ENCODE results near the gene ATP5F1A.

Gene ATP5F1A

DNA sequence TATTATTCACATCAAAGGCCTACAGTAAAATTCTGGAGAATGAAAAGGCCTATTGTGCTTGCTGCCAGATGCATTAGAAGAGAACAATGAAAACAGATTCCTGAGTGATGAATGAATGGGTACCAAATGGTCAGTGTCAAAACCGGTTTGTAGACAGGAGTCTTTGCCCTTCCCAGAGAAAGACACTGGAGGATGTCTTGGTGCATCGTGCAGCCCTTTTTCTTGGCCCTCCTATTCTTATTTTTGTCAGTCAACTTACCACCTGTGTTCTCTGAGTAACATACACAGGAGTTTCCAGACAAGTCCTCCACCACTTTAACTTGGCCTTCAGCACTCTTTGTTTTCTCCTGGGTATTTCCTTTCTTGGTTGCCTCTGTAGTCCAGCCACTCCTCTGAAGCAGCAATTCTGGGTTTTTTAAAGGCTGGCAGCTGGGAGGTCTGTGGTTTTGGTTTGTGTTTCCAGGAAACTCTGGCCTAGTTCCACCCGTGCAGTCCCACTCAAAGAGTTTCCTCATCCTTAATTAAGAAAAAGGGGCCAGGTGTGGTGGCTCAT, 55.4 kb downstream of the ATP5F1A start:
- DNase-seq = no peak

GRCh38 chr18:46040747-46041104, 57.4 kb downstream of the ATP5F1A start:
- no peak for DNase-seq

DNA sequence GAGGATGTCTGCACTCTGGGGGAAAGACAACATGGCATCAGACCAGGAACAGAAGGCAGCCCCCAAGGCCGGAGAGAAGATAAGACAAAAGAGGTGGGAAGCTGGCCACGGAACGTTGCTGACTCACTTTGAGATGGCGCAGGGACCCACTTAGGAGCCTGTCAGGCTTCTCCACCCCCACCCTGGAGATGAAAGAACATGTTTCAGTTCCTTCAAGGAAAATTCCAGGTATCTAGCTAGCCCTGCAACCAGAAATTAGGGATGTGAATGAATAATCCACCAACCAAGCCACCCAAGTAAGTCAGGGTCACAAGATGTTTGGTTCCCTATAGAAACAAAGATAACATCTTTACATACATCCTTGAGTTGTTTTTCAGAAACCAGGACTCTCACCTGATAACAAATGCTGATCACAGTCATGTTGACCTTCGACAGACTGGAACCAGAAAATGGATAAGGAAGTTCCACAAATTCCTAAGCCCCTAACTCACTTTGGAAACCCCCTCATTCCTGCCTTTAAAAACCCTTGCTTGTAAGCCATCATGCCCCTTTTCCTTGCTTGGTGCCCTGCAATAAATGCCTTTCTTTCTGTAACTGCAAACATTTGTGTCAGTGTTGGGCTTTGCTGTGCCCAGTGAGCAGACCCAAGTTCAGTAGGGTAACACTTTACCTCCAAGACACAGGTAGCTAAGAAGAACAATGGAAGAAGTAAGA, 57.9 kb downstream of the ATP5F1A start:
- DNase-seq = no peak

GRCh38 chr18:46037512-46038305, 60.4 kb downstream of the ATP5F1A start:
- no peak for DNase-seq

DNA sequence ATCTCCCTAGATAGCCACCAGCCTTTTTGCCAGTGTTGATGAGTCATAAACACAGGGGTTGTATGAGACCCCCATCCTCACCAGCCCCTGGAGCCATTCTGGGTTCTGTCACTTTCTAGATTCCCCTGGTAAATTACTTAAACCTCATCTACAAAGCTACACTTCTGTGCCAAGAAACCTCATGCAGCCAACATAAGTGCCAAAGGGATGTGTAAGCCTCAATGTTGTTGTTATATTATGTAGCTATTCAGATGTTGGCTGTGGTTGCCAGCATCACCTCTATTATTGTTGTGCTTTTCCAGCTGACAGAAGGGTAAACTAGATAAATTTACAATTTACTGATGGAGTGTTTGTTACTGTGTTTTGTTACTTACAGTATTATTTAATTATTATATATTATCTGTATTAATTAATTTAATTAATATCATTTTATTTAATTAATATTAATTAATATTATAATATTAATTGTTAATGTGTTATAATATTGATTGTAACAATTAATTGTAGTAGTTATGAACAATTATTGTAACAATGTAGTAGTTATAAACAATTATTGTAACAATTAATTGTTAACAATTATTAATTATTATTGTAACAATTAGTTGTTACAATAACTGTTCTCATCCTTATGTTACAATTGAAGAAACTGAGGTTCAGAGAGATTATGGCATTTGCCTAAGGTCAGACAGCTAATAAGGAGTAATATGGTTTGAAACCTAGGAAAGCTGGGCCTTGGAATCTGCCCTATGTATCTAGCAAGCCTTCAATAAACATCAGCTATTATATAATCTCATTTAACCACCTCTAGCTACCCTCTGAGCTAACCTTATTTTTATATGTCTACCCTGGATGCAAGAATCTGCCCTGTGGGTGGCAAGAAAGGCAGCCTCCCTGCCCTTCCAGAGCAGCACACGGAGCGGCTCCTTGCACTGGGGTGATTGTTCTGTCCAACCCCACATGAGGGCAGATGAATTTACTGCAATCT, 62.1 kb downstream of the ATP5F1A start:
- no peak for DNase-seq

DNA sequence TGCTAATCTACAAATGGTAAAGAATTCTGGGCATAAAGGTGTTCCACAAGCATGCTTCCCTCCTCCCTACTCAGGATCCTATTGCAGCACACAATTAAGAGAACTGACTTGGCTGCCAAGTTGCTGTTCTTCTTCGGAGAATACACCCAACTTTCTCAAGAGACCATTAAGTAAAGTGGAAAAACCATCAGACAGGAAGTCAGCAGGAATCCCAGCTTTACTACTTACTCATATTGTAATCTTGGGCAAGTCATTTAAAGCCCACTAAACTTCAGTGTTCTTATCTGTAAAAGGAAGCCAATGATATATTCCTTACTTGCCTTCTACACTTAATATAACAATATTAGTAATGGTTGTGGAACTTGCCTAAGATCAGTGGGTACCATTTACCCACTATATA, 63.9 kb downstream of the ATP5F1A start:
- no peak for DNase-seq

- no peak for DNase-seq
Observed at GRCh38 chr18:46031741-46032140, 66.4 kb downstream of the ATP5F1A start.

All from activated CD8-positive, alpha-beta memory T cell treated with anti-CD3 and anti-CD28 coated beads, Interleukin-2, amount 50 U/mL, for 48 hours (primary cell).